Fibroblast of skin of left biceps (primary cell): ENCODE data around the gene CCNG1.
"Not testable (repeated sequence)": the region's sequence is repeated elsewhere in the genome, so short reads cannot be mapped to it uniquely, and the experiment has no call there.

Experiments
- DNase-seq, 2 experiments: peaks; one replicate each; pipeline ENCODE4 v3.0.0-alpha.2; 2013; ENCODE audit warnings: low read depth in 2 of 2

The CCNG1 gene, protein sequence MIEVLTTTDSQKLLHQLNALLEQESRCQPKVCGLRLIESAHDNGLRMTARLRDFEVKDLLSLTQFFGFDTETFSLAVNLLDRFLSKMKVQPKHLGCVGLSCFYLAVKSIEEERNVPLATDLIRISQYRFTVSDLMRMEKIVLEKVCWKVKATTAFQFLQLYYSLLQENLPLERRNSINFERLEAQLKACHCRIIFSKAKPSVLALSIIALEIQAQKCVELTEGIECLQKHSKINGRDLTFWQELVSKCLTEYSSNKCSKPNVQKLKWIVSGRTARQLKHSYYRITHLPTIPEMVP

DNA sequence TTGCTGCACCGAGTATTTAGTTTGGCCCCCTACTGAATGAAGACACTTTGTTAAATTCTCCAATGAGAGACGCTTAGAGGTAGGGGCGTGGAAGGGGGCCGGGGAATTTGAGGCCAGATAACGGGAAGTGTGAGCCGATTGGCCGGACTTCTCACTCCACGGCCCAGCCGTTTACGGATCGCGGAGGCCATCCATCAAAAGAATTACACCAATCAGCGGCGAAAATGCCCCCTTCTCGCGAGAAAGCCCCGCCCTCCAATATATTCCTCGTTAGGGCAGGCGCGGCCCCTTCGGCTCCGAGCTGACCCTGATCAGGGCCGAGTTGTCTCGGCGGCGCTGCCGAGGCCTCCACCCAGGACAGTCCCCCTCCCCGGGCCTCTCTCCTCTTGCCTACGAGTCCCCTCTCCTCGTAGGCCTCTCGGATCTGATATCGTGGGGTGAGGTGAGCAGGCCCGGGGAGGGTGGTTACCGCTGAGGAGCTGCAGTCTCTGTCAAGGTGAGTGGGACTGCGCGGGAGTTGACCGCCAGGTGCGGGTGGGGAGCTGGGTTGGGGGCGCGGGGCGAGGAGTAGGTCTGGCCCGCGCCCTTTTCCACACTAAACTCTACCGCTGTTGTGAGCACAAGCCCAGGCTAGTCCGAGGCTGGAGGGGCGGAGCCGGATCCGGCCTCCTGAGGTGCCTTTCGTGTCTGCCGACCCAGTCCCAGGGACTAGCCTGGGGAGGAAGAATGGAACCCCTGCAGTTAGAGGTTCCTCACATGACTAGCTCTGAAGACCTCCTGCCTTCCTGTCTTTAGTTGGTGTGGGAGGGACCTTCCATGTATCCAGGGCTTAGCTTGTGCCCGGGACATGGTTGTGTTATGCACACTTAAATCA is at the start of gene CCNG1:
CCNG1 (plus strand) TSS at position 287 of the 874 bp plus-strand sequence. CDS start 1,662 bp downstream, outside the sequence.
- DNase-seq = peak; percentile 89 to 90

DNA sequence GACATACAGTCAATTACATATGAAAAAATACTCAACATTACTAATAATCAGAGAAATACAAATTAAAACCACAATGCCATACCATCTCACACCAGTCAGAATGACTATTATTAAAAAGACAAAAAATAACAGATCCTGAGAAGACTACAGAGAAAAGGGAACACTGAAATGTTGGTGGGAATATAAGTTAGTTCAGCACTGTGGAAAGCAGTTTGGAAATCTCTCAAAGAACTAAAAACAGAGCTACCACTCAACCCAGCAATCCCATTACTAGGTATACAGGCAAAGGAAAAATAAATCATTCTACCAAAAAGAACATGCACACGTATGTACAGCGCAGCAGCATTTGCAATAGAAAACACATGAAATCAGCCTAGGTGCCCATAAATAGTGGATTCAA is 41.6 kb upstream of the CCNG1 start:
- DNase-seq = no peak

DNA sequence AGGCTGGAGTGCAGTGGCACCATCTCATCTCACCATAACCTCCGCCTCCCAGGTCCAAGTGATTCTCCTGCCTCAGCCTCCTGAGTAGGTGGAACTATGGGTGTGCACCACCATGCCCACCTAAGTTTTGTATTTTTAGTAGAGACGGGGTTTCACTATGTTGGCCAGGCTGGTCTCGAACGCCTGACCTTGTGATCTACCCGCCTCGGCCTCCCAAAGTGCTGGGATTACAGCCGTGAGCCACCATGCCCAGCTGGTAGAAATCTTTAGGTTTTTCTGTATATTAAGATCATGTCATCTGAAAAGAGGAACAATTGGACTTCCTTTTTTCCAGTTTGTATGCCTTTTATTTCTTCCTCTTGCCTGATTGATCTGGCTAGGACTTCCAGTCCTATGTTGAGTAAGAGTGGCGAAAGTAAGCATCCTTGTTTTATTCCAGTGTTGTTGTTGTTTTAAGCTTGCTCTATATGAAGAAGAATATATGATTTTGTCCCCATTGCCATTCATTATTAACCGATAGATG is 40.5 kb upstream of the CCNG1 start:
- not testable (repeated sequence) for DNase-seq

DNA sequence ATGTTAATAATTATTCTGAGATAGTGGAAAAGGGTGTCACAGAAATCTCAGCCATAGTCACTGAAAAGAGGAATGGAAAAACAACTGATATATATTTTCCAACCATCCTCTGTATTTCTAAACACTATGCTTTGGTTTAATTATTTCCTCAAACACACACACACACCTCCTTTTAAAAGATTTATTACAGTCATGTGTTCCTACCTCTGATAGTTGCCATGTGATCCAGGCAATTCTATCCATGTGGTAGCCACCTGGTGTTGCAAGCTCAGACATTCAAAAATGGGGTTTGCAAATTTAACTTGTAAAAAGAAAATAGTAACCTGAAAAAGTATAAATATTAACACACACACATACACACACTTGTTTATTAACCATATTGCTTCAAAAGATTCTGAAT is 40.0 kb upstream of the CCNG1 start:
- DNase-seq = no peak

DNA sequence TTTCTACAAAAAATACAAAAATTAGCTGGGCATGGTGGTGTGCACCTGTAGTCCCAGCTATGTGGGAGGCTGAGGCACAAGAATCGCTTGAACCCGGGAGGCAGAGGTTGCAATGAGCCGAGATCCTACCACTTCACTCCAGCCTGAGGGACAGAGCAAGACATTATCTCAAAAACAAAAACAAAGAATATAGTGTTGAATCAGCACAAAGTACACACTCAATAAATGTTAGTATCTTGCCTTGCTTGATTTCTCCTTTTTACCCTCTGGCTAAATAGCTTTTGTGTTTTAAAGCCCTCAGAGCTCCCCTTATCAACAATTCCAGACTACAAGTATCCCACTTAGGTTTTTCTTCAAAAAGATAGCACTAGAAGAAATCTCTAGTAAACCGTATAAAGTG is 37.5 kb upstream of the CCNG1 start:
- no peak for DNase-seq

DNA sequence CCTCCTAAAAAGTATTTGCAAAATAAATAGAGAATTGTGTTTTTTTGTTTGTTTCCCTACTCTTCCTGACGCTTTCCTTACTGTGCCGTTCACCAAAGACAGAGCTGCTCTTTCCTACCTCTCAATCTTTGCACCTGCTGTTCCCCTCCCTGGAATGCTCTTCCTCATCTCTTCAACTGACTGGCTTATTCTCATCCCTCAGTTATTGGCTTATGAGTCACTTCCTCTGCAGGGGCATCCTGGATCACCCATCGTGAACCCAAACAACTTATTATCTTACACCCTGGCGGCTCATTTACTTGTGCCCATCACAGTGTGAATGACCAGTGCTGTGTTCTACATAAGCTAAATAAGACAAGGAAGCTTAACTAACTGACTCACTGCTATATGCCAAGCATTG is 36.1 kb upstream of the CCNG1 start:
- no peak for DNase-seq

DNA sequence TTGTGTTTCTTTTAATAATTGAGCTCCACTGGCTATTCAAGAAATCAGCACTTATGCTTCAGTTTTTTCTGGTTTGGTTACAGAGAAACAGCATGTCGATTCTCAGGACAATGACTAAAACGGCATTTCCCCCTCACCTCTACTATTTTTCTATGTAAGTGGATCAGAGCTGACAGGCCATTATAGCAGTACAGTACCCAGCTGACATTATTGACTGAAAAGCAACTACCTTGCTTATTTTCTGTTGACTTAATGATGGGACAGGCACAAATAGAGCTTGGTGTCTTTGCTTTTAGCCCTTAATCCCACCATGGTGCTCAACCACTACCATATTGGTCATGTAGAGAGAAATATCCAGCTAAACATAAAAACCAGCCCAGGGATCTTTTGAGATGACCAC is 35.4 kb upstream of the CCNG1 start:
- no peak for DNase-seq

DNA sequence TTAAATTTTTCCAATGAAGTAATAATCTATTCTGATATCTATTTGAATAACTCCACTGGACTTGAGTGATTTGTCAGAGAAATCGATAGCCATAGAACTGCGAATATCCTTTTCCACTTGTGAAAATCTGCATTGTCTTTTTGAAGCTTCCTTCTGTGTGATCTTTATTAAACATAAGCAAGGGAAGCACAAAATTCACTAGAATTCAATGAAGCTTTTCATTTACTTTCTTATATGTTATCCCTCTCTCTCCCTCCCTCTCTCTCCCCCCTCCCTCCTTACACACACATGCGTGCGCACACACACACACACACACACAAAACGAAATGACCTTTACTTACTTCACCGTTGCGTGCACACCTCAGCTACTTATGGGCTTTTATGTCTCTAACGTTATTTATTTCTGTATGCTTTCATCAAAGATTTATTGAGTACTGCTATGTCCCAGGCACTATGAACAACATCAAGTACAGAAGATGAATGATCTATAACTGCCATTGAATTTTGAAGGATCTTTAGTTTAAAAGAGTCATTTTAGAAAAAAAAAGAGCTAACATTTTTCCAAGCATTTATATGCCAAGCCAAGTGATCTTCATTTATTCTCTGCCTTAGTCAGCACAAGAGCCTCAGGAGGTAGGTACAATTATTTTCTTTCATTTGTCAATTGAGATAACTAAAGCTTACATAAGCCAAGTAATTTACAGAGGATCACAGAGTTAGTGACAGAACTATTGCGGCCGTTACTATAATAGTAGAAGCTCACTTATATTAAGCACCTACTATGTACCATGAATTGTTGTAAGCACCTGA is 32.8 kb upstream of the CCNG1 start:
- no peak for DNase-seq

DNA sequence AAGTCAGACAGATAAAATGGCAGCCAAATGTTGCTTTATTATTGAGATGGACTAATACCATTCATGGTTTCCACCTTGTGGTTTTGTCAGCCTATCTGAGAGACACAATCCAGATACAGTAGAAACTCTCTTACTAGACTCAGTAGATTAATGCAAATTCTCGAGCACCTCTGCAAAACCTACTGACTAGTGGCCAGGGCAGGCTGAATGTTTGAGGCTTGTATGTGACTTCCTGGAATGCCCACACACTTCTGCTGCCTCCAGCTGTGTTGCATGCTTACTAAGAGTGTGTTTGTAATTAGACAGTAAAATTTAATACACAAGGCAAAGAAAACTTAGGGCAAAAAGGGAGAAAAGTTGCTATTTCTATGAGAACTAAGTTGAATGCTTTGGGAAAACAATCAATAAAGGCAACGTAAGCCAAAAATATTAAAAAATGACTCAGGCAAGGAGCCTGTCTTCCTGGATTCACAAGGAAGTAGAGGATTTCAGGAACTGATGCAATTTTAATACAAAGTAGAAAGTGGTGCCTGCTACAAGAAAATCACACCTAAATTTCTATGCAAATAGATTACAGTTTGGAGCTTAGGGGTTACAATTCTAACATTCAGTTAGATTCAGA is 30.2 kb upstream of the CCNG1 start:
- no peak for DNase-seq

DNA sequence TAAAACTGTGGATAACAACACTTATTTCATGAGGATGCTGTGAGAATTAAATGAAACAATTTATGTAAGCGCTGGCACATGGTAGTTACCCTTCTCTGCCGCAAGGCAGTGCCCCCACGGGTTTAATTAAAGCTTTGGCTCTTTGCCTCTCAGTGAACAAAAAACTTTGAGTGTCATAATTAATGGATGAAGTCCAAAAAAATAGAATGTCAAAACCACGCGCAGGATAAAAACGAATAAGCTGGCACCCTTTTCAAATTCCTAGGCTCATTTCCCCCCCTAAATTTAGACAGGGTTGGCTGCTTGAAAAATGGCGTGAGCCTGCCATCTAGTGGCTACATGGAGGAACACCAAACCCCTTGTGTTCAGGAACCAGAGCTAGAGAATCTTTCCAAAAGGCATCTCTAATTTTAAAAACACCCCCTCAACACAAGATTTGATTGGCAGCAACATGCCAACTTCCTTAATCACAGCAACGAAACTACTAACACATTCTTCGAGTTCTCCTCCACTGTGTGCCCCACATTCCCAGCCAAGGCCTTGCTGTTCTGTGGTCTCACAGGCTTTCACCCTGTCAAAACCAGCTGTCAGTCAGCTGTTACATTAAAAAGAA is 29.0 kb upstream of the CCNG1 start:
- peak; percentile 24 to 41 for DNase-seq

DNA sequence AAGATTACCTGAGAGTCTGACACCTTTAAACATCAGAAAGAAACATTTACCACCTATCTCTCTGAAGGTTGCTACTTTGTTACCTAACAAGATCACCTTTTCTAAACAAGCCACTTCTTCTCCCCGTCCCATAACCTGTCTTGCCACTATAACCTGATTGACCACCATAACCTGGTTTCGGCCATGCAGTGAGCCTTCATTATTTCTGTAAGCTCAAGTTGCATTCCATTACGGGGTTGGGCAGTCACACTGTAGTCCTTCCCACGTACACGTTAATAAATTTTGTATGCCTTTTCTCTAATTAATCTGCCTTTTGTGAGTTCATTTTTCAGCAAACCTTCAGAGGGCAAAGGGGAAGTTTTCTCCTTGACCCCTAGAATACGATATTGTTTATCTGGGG is 28.0 kb upstream of the CCNG1 start:
- no peak for DNase-seq

DNA sequence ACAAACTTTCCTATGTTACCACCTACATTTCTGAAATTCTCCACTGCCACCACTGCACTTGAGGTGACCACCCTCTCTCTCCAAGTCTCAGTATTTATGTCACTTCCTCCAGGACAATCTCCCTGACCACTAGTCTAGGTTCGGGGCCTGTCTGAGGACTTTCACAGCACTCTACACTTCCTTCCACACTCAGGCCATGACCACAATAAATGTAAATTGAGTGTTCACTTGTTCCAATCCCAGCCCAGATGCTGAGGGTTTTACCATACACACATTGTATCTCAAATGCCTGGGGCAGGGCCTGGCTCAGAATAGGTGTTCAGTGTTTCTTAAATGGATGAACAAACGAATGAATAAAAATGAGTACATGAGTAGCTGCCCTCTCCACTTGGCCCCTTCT is 26.9 kb upstream of the CCNG1 start:
- no peak for DNase-seq

DNA sequence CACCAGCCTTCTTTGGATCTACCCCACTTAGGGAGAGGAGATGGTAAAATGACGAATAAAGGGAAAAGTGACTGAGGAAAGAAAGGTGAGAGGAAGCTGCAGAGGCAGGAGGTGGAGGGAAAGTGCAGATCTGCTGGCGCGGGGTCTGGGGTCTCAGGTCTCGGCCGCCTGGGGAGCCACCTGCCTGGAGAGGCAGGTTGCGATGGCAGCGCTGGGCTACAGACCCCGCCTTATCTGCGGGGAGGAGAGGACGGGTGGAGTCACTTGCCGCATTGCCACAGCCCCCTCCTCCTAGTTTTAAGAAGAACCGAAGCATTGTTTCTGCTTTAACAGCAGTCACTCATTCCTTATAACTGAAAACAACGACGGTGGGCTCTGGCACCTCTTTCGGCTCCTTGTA is 21.7 kb upstream of the CCNG1 start:
- not testable (repeated sequence) for DNase-seq

DNA sequence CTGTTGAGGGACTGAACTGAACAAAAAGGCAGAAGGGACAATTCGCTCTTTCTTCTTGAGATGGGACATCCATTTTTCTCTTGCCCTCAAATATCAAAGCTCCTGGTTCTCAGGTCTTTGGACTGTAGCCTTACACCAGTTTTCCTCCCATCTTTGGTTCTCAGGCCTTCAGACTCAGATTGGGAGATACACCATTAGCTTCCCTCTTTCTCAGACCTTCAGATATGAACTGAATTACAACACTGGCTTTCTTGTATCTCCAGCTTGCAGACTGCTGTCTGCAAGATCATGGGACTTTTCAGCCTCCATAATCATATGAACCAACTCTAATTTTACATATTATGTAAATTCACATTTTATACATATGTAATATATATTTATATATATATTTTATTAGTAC is 12.6 kb upstream of the CCNG1 start:
- DNase-seq = no peak

DNA sequence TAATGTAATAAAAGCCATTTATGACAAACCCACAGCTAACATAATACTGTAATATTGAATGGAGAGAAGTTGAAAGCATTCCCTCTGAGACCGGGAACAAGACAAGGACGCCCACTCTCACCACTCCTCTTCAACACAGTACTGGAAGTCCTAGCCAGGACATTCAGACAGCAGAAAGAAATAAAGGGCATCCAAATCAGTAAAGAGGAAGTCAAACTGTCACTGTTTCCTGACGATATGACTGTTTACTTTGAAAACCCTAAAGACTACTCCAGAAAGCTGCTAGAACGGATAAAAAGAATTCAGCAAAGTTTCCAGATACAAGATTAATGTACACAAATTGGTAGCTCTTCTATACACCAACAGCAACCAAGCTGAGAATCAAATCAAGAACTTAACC is 11.3 kb upstream of the CCNG1 start:
- DNase-seq = not testable (repeated sequence)

DNA sequence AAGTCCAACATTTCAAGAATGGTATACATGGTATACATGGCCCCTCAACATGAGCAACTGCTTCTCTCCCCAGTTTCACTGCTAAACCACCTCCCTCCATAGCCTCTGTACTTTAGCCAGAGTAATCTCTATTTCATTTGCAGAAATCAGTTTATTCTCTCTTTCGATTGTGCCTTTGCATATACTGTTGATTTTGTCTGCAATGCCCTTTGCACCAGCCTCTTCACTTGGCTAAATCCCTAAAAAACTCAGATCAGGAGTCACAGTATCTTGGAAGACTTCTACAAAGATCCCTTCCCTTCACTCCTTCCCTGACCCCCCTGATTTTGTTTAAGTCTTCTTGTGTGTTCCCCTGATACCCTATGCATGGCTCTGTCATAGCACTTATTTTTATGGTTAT is 4.9 kb upstream of the CCNG1 start:
- DNase-seq = no peak

DNA sequence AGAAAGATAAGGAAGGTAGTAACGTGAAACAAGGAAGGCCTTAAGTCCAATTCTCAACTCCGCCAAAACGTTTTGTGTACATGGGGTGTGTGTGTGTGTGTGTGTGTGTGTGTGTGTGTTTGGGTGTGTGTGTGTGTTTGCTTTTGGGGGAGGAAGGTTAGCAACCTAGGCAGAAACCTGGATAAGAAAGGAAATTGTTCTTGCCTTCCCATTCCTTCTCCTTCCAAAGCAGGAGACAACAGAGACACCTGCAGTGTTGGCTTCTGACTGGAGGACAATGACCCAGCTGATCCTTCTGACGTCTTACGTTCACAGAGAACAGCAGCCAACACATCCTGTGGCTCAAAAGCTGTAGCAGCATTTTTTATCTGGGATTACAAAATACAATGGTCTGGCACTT is 4.1 kb upstream of the CCNG1 start:
- no peak for DNase-seq

DNA sequence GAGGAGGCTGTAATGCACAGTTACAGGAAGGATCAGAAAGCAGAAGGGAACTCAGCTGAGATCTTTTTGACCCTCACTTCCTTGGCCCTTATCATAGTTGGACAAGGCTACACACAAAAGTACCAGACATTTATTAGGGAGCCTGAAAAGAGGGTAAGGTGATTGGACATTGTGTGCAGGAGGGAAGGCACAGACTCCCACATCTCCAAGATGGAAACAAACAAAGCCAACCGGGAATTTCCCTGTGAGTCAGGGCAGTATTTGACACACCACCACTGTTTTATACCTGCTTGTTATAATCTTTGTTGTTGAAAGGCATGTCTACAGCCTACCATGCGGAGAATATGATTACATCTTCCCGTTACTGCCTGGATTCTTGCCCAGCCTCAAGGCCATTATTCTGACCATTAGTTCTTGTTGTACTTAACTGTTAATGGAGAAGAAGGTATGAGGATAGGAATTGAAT is 3.0 kb upstream of the CCNG1 start:
- DNase-seq = no peak

DNA sequence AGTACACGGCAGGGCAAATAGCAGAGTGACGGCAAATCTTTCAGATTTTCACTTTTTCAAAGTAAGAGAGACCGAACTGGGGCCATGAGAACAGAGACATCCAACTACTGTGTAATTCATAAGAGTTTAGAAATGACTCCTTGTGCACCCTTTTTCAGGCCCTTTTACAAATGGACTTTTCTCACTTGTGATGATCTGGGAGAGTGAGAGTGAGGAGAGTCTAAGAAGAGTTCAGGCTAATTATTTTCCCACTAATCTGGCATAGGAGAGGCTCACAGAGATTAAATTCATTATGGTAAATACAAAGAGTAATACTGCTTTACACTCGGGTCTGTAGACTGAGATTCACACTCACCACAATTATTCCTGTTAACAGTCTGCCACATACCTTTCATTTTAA is 880 bp upstream of the CCNG1 start:
- DNase-seq = no peak

DNA sequence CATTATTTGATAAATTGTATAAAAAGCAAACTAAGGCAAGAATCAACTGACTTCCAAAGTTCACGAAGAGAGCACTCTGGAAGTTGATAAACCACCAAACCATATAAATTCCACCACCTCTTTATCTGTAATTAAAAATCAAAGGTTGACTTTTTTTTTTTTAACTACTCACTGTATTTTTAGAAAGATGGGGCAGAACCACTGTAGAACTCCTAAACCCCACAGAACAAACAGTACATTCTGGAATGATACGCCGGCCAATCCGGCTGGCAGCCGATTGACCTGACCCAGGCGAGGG is 435 bp upstream of the CCNG1 start:
- DNase-seq = no peak

DNA sequence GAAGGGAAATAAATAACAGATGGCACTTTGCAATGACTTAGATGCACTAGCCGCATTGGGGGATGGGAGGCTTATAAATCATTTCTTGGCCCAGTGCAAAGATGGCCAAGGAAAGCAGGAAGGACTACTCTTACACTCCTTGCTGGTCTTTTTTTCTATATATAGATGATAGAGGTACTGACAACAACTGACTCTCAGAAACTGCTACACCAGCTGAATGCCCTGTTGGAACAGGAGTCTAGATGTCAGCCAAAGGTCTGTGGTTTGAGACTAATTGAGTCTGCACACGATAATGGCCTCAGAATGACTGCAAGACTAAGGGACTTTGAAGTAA is 1.7 kb downstream of the CCNG1 start:
- DNase-seq = no peak

DNA sequence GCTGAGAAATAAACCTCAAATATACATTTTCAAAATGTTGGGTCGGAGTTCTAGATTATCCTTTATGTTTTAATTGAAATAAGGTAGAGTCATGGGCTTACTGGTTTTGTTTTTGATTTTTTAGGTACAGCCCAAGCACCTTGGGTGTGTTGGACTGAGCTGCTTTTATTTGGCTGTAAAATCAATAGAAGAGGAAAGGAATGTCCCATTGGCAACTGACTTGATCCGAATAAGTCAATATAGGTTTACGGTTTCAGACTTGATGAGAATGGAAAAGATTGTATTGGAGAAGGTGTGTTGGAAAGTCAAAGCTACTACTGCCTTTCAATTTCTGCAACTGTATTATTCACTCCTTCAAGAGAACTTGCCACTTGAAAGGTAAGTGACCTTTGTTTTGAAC is 3.6 kb downstream of the CCNG1 start:
- DNase-seq = no peak
